Mesodermal cell (in vitro differentiated cells): ENCODE data around the gene RSPH1.

Experiments
- H3K27ac ChIP-seq: 2 replicates; pipeline ENCODE4 v1.7.0; 2013; ENCODE audit warnings: mild to moderate bottlenecking, low read depth, low read length, moderate library complexity; ENCODE audit not compliant: severe bottlenecking
- H3K36me3 ChIP-seq: 2 replicates; pipeline ENCODE4 v1.7.1; 2013; ENCODE audit warnings: mild to moderate bottlenecking, low read length, moderate library complexity; ENCODE audit not compliant: control insufficient read depth, insufficient read depth
- H3K4me1 ChIP-seq: one replicate; pipeline ENCODE4 v1.7.1; 2013; ENCODE audit warnings: mild to moderate bottlenecking, low read length; ENCODE audit not compliant: insufficient read depth, control insufficient read depth, poor library complexity, severe bottlenecking
- H3K4me3 ChIP-seq: 2 replicates; pipeline ENCODE4 v1.7.0; 2013; ENCODE audit warnings: low read length, control low read depth, mild to moderate bottlenecking; ENCODE audit not compliant: insufficient read depth, poor library complexity, severe bottlenecking; ENCODE audit errors: extremely low read depth
- H3K9me3 ChIP-seq: 2 replicates; pipeline ENCODE4 v1.7.1; 2013; ENCODE audit warnings: mild to moderate bottlenecking, low read length, moderate library complexity; ENCODE audit not compliant: control insufficient read depth
- WGBS, 2 experiments: methylation state at CpG; one replicate each; pipeline ENCODE4 v1.1.5; 2013; ENCODE audit warnings: missing lambda C conversion rate in 2 of 2; ENCODE audit not compliant: insufficient coverage in 2 of 2; 5-methylcytosine and 5-hydroxymethylcytosine counted together

Gene RSPH1

DNA sequence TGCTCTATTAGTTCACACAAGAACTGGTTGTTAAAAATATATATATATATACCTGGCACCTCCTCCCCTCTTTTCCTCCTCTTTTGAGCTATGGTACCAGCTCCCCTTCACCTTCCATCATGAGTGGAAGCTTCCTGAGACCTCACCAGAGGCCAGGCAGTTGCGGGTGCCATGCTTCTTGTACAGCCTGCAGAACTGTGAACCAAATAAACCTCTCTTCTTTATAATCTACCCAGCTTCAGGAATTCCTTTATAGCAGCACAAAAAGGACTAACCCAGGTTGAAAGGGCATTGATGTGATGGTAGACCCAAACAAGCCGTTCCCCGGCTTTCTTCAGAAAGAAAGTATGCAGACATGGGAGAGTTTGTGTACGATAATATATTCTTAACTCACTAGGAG lies 14.9 kb downstream of the RSPH1 start:
- no peaks in the 10 kb centered on the region for H3K4me1 ChIP-seq
- WGBS, 2 experiments, result 100% methylated on average over 1 to 2 of the region's 4 CpGs
- no peak overlapping the region for H3K27ac ChIP-seq
- no peak overlapping the region for H3K4me3 ChIP-seq
- H3K9me3 ChIP-seq, result no peaks in the 10 kb centered on the region
- no peaks in the 10 kb centered on the region for H3K36me3 ChIP-seq

DNA sequence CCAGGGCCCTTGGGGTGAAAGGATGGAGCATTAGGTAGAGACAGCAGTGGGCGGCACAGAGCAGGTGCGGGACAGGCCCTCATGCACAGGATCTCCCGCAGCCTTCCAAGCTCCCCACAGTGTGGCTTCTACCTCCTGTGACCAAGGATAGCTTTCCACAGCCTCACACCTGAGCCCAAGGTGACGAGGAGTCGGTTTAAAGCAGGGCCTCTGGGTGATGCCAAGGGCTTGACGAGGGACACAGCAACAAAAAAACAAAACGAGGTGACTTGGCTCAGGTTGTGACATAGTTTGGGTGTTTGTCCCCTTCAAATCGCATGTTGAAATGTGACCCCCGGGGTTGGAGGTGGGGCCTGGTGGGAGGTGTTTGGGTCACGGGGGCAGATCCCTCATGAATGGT lies 15.3 kb downstream of the RSPH1 start:
- H3K36me3 ChIP-seq, result no peaks in the 10 kb centered on the region
- no peaks in the 10 kb centered on the region for H3K4me1 ChIP-seq
- no peak overlapping the region for H3K27ac ChIP-seq
- WGBS, 2 experiments, result 92 to 93% methylated on average over 5 to 8 of the region's 10 CpGs
- no peaks in the 10 kb centered on the region for H3K9me3 ChIP-seq
- no peak overlapping the region for H3K4me3 ChIP-seq

DNA sequence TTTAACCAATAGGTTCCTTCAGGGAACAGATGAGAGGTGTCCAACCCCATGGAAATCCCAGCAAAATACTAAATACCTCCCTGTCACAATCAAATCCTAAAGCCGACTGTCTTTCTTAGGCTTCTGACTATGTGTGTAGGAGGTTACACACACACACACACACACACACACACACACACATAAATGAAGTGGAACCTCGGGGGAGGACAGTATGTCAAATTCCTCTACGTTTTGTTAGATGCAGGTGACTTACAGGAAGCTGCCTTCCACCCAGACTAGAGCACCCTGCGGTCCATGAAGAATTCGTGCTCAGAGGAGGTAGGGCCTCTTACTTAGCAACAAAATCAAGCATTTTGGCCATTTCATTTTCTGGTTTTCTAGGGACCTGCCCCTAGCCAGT lies 16.4 kb downstream of the RSPH1 start:
- Histone ChIP-seq H3K9me3 (no peaks in the 10 kb centered on the region), H3K36me3 (no peaks in the 10 kb centered on the region), H3K4me3 (no peak overlapping the region), H3K4me1 (no peaks in the 10 kb centered on the region), H3K27ac (no peak overlapping the region)
- 47 to 85% methylated on average over 3 to 4 of the region's 5 CpGs for WGBS, 2 experiments

DNA sequence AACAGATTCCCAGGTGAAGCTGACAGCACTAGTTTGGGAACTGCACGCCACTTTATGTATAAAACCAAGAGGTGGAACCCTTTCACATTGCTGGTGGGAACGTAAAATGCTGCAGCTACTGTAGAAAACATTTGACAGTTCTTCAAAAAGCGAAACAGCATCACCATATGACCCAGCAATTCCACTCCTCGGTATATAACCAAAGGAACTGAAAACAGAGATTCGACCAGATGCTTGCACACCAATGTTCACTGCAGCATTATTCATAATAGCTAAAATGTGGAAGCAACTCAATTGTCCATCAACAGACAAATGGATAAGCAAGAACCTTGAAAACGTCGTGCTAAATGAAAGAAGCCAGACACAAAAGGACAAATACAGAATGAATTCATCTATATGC lies 17.5 kb downstream of the RSPH1 start:
- no peak overlapping the region for H3K27ac ChIP-seq
- H3K4me3 ChIP-seq, result no peak overlapping the region
- H3K9me3 ChIP-seq, result no peaks in the 10 kb centered on the region
- H3K36me3 ChIP-seq, result no peaks in the 10 kb centered on the region
- H3K4me1 ChIP-seq, result peaks cover 9% of the 10 kb centered on the region
- 87 to 96% methylated on average over 4 to 7 of the region's 7 CpGs for WGBS, 2 experiments

DNA sequence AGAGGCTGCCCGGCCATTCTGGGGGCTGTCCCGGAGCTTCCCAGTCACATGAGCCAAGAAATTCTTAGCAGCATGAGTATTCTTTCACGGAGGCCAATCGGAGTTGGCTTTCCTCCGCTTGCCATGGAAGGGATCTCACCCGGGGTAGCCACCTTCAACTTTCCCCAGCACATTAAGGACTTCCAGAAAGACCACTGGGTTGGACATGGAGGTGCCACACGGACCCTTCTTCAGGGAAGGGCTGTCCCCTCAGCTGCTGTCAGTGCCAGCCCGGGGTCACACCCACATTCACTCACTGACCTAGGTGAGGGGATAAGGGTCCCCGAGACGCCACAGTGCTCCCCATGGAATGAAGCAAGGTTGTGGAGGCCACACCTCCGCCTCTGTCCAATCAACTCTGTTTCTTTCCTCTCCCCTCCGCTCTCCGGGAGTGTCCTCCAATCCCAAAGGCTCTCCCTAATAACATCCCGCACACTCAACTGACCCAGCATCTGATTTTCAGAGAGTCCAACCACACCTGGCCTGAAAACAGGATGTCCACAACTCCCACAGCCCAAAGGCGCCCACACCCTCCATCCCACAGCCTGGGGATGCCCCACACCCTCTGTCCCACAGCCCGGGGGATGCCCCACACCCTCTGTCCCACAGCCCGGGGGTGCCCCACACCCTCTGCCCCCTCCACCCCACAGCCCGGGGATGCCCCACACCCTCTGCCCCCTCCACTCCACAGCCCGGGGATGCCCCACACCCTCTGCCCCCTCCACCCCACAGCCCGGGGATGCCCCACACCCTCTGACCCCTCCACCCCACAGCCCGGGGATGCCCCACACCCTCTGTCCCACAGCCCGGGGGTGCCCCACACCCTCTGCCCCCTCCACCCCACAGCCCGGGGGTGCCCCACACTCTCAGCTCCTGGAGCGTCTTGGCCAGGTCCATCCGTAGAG lies 19.4 kb downstream of the RSPH1 start:
- no peak overlapping the region for H3K27ac ChIP-seq
- no peaks in the 10 kb centered on the region for H3K9me3 ChIP-seq
- H3K4me1 ChIP-seq, result peaks cover 9% of the 10 kb centered on the region
- no peak overlapping the region for H3K4me3 ChIP-seq
- H3K36me3 ChIP-seq, result no peaks in the 10 kb centered on the region
- 92 to 96% methylated on average over 8 to 14 of the region's 25 CpGs for WGBS, 2 experiments

DNA sequence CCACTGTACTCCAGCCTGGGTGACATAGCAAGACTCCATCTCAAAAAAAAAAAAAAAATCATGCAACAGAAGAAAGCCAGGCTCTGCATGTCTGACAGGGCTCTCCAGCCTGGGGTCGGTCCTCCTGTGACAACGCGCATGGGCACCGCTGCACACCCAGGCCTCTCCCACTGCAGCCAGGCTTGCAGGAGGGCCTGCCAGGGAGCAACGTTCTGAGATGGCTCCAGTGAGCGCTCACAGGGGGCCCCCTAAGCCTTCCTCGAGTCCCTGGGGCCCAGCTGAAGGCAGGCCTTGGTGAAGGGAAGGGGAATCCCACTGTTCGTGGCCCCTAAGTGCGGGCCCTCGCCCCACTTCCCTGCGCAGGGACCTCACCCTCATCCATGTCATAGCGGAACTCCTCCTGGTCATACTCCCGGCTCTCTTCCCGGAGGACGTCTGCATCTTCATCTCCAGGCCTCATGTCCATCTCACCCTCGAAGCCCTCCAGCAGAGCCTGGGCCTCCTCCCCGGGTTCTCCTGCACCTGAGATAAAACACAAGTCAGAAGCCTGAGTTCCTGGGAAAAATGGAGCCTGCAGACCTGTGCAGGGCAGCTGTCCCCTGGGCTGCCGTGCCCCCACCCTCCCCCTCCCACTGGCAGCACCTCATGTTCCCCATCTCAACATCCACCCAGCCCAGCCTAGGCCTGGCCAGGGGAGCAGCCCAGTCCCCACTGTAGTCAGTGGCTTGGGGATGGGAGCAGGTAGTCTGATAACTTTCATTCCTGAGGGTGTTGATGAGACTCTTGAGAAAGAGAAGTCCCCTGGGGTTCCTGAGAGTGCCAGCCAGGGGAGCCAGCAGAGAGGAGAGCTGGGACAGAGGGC lies 20.3 kb downstream of the RSPH1 start:
- H3K27ac ChIP-seq, result no peak overlapping the region
- 86 to 96% methylated on average over 13 to 16 of the region's 18 CpGs for WGBS, 2 experiments
- H3K4me1 ChIP-seq, result peaks cover 9% of the 10 kb centered on the region
- H3K36me3 ChIP-seq, result no peaks in the 10 kb centered on the region
- H3K4me3 ChIP-seq, result no peak overlapping the region
- H3K9me3 ChIP-seq, result no peaks in the 10 kb centered on the region

DNA sequence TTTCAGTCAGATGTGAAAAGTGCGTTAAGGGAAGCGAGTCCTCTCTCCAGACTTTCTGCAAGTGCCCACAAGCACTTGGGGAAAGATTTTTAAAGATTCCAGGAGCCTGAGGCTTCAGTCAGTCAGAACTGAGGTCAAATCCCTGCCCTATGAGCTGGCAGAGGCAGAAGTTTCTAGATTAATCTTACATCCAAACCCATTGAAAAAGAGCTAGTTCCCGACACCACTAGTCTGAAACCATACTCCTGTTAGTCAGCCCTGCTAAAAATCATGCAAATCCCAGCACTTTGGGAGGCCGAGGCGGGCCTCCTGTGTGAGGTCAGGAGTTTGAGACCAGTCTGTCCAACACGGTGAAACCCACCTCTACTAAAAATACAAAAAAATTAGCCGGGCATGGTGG lies 21.0 kb downstream of the RSPH1 start:
- no peaks in the 10 kb centered on the region for H3K9me3 ChIP-seq
- H3K36me3 ChIP-seq, result no peaks in the 10 kb centered on the region
- H3K4me1 ChIP-seq, result peaks cover 9% of the 10 kb centered on the region
- WGBS, 2 experiments, result 77 to 89% methylated on average over 4 to 6 of the region's 7 CpGs
- H3K27ac ChIP-seq, result no peak overlapping the region
- no peak overlapping the region for H3K4me3 ChIP-seq

DNA sequence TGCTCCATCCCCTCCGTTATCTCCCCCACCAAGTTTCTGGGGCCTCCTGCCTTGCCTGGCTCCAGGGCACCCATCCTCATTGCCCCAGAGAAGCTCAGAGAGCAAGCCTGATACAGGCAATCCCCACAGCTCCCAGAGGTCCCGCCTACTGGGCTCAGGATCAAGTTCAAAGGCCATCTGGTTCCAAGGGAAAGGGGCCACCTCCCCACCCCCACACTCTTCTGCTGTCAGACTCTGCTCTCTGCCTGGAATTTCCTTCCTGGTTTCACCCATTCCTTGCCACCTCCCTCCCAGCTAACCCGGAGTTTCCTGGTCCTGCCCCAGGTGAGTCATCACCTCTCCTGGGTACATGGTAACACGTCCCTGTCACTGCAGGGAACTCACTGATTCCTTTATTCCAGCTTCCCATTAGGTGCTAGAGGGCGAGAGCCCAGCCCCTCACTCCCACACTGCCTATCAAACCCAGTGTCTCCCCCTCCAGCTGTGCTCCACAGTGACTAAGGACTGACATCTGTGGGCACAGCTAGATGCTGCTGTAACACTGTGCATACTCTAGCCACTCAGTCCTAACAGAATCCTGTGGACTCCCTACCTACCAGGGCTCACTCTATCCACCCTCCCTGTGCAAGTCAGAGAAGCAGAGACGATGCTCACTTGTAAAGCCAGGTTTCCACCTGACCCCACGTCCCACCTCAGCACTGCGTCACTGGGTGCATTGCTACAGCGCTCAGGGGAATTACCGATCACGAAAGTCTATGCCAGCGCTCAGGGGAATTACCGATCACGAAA lies 21.8 kb downstream of the RSPH1 start:
- H3K4me3 ChIP-seq, result no peak overlapping the region
- WGBS, 2 experiments, result 72 to 73% methylated on average over 12 to 13 of the region's 14 CpGs
- H3K4me1 ChIP-seq, result peaks cover 9% of the 10 kb centered on the region
- H3K27ac ChIP-seq, result no peak overlapping the region
- H3K36me3 ChIP-seq, result no peaks in the 10 kb centered on the region
- no peaks in the 10 kb centered on the region for H3K9me3 ChIP-seq

DNA sequence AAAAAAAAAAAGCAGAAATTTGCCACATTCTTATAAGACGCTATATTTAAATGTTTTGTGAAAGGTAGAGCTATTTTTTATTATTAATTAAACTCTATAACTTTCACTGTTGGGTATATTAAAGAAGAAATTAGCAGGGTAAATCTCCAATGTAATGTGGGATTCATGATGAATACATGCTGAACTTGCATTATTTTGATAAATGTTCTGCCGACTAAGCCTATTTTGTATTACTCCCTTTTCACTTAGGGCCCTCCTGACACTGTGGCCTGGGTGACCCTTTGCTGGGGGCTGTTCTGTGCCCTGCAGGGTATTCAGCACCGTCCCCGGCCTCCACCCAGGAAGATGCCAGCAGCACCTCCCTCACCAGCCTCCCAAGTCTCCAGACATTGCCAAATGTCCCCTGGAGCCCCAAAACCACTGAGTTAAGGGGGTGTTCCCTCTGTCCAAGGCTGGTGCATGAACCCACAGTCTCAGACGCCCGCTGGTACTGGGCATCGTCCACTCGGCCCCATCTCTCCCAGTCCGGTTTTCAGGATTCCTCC lies 22.5 kb downstream of the RSPH1 start:
- Histone ChIP-seq H3K4me3 (no peak overlapping the region), H3K27ac (no peak overlapping the region), H3K36me3 (no peaks in the 10 kb centered on the region), H3K9me3 (no peaks in the 10 kb centered on the region), H3K4me1 (peaks cover 9% of the 10 kb centered on the region)
- WGBS, 2 experiments, result 80 to 86% methylated on average over 6 to 7 of the region's 9 CpGs

DNA sequence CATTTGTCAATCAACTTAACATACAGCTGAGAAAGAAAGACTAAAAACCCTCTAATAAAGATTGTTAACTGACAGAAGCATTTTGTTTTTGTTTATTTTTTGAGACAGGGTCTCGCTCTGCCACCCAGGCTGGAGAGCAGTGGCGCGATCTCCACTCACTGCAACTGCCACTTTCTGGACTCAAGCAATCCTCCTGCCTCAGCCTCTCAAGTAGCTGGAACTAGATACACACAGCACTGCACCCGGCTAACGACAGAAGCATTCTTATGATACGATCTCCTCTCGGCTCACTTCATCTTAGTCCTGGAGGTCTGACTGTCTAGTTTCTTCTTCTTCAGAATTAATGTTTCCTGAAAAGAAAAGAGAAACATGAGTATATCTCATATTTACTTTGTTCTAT lies 23.5 kb downstream of the RSPH1 start:
- peaks cover 9% of the 10 kb centered on the region for H3K4me1 ChIP-seq
- 86 to 87% methylated on average over 6 of the region's 7 CpGs for WGBS, 2 experiments
- no peaks in the 10 kb centered on the region for H3K9me3 ChIP-seq
- no peak overlapping the region for H3K4me3 ChIP-seq
- H3K27ac ChIP-seq, result no peak overlapping the region
- H3K36me3 ChIP-seq, result no peaks in the 10 kb centered on the region
